Mesenchymal stem cell (in vitro differentiated cells and primary cell): Measurements from ENCODE around the gene C16orf86.

Experiments used
- DNase-seq: peaks from one replicate; pipeline ENCODE4 v3.0.0-alpha.2; 2013
- H2AFZ ChIP-seq: one replicate; pipeline ENCODE4 v1.6.1; 2013; ENCODE audit warnings: low read depth, mild to moderate bottlenecking, control low read depth, inconsistent platforms, low read length, moderate library complexity
- H2AK5ac ChIP-seq: 2 replicates; pipeline ENCODE4 v1.6.1; 2013; ENCODE audit warnings: low read length, moderate library complexity, mild to moderate bottlenecking, inconsistent platforms; ENCODE audit not compliant: severe bottlenecking
- H2BK120ac ChIP-seq: one replicate; pipeline ENCODE4 v1.6.1; 2013; ENCODE audit warnings: low read depth, mild to moderate bottlenecking, inconsistent platforms, low read length, moderate library complexity
- H2BK12ac ChIP-seq, 2 experiments: one replicate each; pipeline ENCODE4 v1.6.1; 2013; ENCODE audit warnings: inconsistent platforms in 2 of 2, low read length in 2 of 2, mild to moderate bottlenecking in 2 of 2, moderate library complexity in 2 of 2, control low read depth in 1 of 2
- H2BK15ac ChIP-seq: one replicate; pipeline ENCODE4 v1.6.1; 2013; ENCODE audit warnings: mild to moderate bottlenecking, low read depth, inconsistent platforms; ENCODE audit not compliant: poor library complexity, severe bottlenecking
- H2BK5ac ChIP-seq: 2 replicates; pipeline ENCODE4 v1.6.1; 2013; ENCODE audit warnings: low read depth, mild to moderate bottlenecking, low read length, control low read depth, inconsistent platforms; ENCODE audit not compliant: poor library complexity, severe bottlenecking
- H3K14ac ChIP-seq, 2 experiments: one replicate each; pipeline ENCODE4 v1.6.1; 2013; ENCODE audit warnings: inconsistent platforms in 2 of 2, low read length in 2 of 2, control low read depth in 1 of 2, mild to moderate bottlenecking in 1 of 2, moderate library complexity in 1 of 2
- H3K18ac ChIP-seq, 2 experiments: one replicate each; pipeline ENCODE4 v1.6.1; 2013; ENCODE audit warnings: inconsistent platforms in 2 of 2, low read length in 2 of 2, control low read depth in 1 of 2, low read depth in 1 of 2, mild to moderate bottlenecking in 1 of 2
- H3K23ac ChIP-seq, 2 experiments: one replicate each; pipeline ENCODE4 v1.6.1; 2013; ENCODE audit warnings: inconsistent platforms in 2 of 2, low read length in 2 of 2, mild to moderate bottlenecking in 2 of 2, moderate library complexity in 2 of 2, control low read depth in 1 of 2
- H3K27ac ChIP-seq: 2 replicates; pipeline ENCODE4 v1.5.1; 2013; ENCODE audit warnings: mild to moderate bottlenecking, moderate library complexity, low read length, control low read depth, inconsistent platforms; ENCODE audit not compliant: poor library complexity, severe bottlenecking
- H3K27me3 ChIP-seq, 2 experiments: 2 replicates each; pipeline versions ENCODE4 v1.6.1 to v1.7.0; 2013; ENCODE audit warnings: low read length in 2 of 2, mild to moderate bottlenecking in 2 of 2, moderate library complexity in 2 of 2, control low read depth in 1 of 2, inconsistent platforms in 1 of 2; ENCODE audit not compliant: control insufficient read depth in 1 of 2, insufficient read depth in 1 of 2
- H3K36me3 ChIP-seq, 2 experiments: 2 replicates each; pipeline versions ENCODE4 v1.6.1 to v1.7.0; 2013; ENCODE audit warnings: low read length in 2 of 2, control low read depth in 1 of 2, inconsistent platforms in 1 of 2, low read depth in 1 of 2, mild to moderate bottlenecking in 1 of 2; ENCODE audit not compliant: insufficient read depth in 2 of 2, control insufficient read depth in 1 of 2
- H3K4ac ChIP-seq, 2 experiments: one replicate each; pipeline ENCODE4 v1.6.1; 2013; ENCODE audit warnings: inconsistent platforms in 2 of 2, low read length in 2 of 2, mild to moderate bottlenecking in 2 of 2, moderate library complexity in 2 of 2, control low read depth in 1 of 2, low read depth in 1 of 2
- H3K4me1 ChIP-seq: 2 replicates; pipeline ENCODE4 v1.6.1; 2013; ENCODE audit warnings: low read depth, low read length, control low read depth; ENCODE audit not compliant: control insufficient read depth, insufficient read depth
- H3K4me2 ChIP-seq: 2 replicates; pipeline ENCODE4 v1.6.1; 2013; ENCODE audit warnings: low read length, mild to moderate bottlenecking, inconsistent platforms; ENCODE audit not compliant: poor library complexity, severe bottlenecking
- H3K4me3 ChIP-seq, 2 experiments: 2 replicates each; pipeline versions ENCODE4 v1.5.1 to v1.7.0; 2013; ENCODE audit warnings: low read length in 2 of 2, mild to moderate bottlenecking in 2 of 2, control low read depth in 1 of 2, low read depth in 1 of 2; ENCODE audit not compliant: insufficient read depth in 1 of 2
- H3K79me1 ChIP-seq: replicated peaks from 2 replicates; pipeline ENCODE4 v1.6.1; 2013; ENCODE audit warnings: mild to moderate bottlenecking, control low read depth, low read length, inconsistent platforms; ENCODE audit not compliant: poor library complexity, severe bottlenecking
- H3K9ac ChIP-seq: 2 replicates; pipeline ENCODE4 v1.7.0; 2013; ENCODE audit warnings: mild to moderate bottlenecking, low read length, moderate library complexity
- H3K9me3 ChIP-seq: 2 replicates; pipeline ENCODE4 v1.7.0; 2013; ENCODE audit warnings: mild to moderate bottlenecking, low read length; ENCODE audit not compliant: control insufficient read depth
- H4K8ac ChIP-seq: one replicate; pipeline ENCODE4 v1.6.1; 2013; ENCODE audit warnings: inconsistent platforms, mild to moderate bottlenecking, low read length, moderate library complexity
- H4K91ac ChIP-seq: one replicate; pipeline ENCODE4 v1.6.1; 2013; ENCODE audit warnings: mild to moderate bottlenecking, low read length, inconsistent platforms
- WGBS: methylation state at CpG from one replicate; pipeline ENCODE4 v1.1.7; 2013; ENCODE audit warnings: mixed read lengths; 5-methylcytosine and 5-hydroxymethylcytosine counted together

Gene C16orf86

DNA sequence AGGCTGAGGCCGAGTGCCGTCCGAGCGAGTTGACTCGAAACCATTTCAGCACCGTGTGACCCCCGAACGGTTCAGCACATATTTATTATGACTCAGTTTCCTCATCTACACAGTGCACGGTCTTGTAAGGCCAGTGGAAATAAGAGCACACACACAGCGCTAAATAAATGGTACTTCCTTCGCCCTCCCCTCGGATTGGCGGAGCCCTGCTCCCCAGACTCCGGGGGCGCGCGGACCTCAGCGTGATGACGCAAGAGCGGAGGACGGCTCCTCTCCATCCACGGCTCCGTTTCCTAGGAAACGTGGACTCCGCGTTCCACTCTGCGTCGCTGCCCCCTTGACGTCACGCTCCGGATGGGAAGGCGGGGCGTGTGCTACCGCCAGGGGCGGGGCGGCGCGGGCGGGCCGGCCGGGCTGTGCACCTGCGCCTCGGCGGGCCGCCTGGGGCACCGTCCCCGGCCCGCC is 6.0 kb upstream of the C16orf86 start, which contains the start of gene PARD6A:
PARD6A (plus strand) TSS at position 397 of the 465 bp plus-strand sequence. CDS start 79 bp downstream, outside the sequence.
- no peak within 1 kb of the TSS for H2BK5ac ChIP-seq
- peak within 1 kb of the TSS in 1 of 2 experiments; percentile 15 for H2BK12ac ChIP-seq
- H3K36me3 ChIP-seq = peaks cover 25 to 49% of the 10 kb centered on the region in 2 experiments
- no peak within 1 kb of the TSS for H2BK120ac ChIP-seq
- peaks cover 8% of the 10 kb centered on the region for H3K79me1 ChIP-seq
- H3K9me3 ChIP-seq = no peaks in the 10 kb centered on the region
- DNase-seq = peak; percentile 95
- peak within 1 kb of the TSS in 1 of 2 experiments; percentile 19 for H3K14ac ChIP-seq
- peak within 1 kb of the TSS in 1 of 2 experiments; percentile 47 for H3K23ac ChIP-seq
- H3K27ac ChIP-seq = peak within 1 kb of the TSS; percentile 82
- peak within 1 kb of the TSS in 1 of 2 experiments; percentile 2 for H3K4ac ChIP-seq
- peak within 1 kb of the TSS; percentile 3 to 62 for H3K18ac ChIP-seq
- H4K8ac ChIP-seq = peak within 1 kb of the TSS; percentile 92
- peak within 1 kb of the TSS; percentile 100 for H3K9ac ChIP-seq
- H3K4me3 ChIP-seq = peak within 1 kb of the TSS; percentile 82 to 100
- peaks cover 19% of the 10 kb centered on the region for H3K4me1 ChIP-seq
- H2AK5ac ChIP-seq = no peak within 1 kb of the TSS
- peak within 1 kb of the TSS; percentile 91 for H2AFZ ChIP-seq
- peak within 1 kb of the TSS; percentile 64 for H2BK15ac ChIP-seq
- H3K27me3 ChIP-seq = peaks cover 0 to under 1% of the 10 kb centered on the region in 2 experiments
- H4K91ac ChIP-seq = peak within 1 kb of the TSS; percentile 22
- peak within 1 kb of the TSS; percentile 52 for H3K4me2 ChIP-seq
- WGBS = under 1% methylated on average over 48 of the region's 48 CpGs

GRCh38 chr16:67661101-67661761 is 5.4 kb upstream of the C16orf86 start:
- Histone ChIP-seq H3K14ac (no peak overlapping the region), H2AFZ (no peak overlapping the region), H3K79me1 (peaks cover 11% of the 10 kb centered on the region), H3K4me2 (peak overlapping the region; percentile 52), H3K9me3 (no peaks in the 10 kb centered on the region), H2AK5ac (no peak overlapping the region), H2BK15ac (no peak overlapping the region), H3K27ac (peak overlapping the region; percentile 18), H3K9ac (peak overlapping the region; percentile 37), H4K91ac (peak overlapping the region; percentile 22), H3K4ac (no peak overlapping the region), H4K8ac (no peak overlapping the region), H3K4me3 (peak overlapping the region; percentile 82 to 100), H2BK120ac (no peak overlapping the region), H2BK12ac (no peak overlapping the region), H3K23ac (no peak overlapping the region), H2BK5ac (no peak overlapping the region), H3K18ac (no peak overlapping the region), H3K36me3 (peaks cover 25 to 49% of the 10 kb centered on the region in 2 experiments), H3K4me1 (peaks cover 24% of the 10 kb centered on the region), H3K27me3 (no peaks in the 10 kb centered on the region)
- 21% methylated on average over 38 of the region's 39 CpGs for WGBS
- DNase-seq = peak; percentile 77

DNA sequence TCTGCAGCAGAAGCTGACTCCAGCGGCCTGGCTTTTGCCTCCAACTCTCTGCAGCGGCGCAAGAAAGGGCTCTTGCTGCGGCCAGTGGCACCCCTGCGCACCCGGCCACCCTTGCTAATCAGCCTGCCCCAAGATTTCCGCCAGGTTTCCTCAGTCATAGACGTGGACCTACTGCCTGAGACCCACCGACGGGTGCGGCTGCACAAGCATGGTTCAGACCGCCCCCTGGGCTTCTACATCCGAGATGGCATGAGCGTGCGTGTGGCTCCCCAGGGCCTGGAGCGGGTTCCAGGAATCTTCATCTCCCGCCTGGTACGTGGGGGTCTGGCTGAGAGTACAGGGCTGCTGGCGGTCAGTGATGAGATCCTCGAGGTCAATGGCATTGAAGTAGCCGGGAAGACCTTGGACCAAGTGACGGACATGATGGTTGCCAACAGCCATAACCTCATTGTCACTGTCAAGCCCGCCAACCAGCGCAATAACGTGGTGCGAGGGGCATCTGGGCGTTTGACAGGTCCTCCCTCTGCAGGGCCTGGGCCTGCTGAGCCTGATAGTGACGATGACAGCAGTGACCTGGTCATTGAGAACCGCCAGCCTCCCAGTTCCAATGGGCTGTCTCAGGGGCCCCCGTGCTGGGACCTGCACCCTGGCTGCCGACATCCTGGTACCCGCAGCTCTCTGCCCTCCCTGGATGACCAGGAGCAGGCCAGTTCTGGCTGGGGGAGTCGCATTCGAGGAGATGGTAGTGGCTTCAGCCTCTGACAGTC is 4.5 kb upstream of the C16orf86 start:
- Histone ChIP-seq H3K4me2 (no peak overlapping the region), H3K79me1 (peaks cover 11% of the 10 kb centered on the region), H2BK5ac (no peak overlapping the region), H4K8ac (no peak overlapping the region), H3K27me3 (no peaks in the 10 kb centered on the region), H3K18ac (no peak overlapping the region), H3K9ac (no peak overlapping the region), H3K9me3 (no peaks in the 10 kb centered on the region), H2BK120ac (no peak overlapping the region), H3K4me3 (no peak overlapping the region), H3K27ac (no peak overlapping the region), H3K4me1 (peaks cover 28% of the 10 kb centered on the region), H2AK5ac (no peak overlapping the region), H4K91ac (no peak overlapping the region), H3K23ac (no peak overlapping the region), H3K4ac (no peak overlapping the region), H2BK15ac (no peak overlapping the region), H2AFZ (no peak overlapping the region), H3K14ac (no peak overlapping the region), H2BK12ac (no peak overlapping the region), H3K36me3 (peaks cover 25 to 44% of the 10 kb centered on the region in 2 experiments)
- WGBS = 94% methylated on average over 34 of the region's 34 CpGs
- no peak for DNase-seq

DNA sequence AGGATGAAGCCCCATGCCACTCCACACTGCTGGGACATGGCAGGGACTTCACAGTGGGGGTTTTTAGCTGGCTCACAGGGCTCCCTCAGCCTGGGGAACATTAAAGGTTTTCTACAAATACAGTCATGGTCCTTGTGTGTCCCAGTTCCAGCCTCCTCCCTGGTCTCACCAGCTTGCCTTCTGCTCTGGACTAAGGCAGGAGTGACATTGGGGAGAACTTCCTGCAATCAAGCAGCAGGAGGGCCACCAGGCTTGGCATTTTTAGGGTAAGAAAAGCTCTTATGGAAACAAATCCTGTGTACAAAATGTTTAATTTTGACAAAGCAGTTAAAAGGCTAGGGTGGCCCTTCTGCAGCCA is 4.0 kb upstream of the C16orf86 start:
- Histone ChIP-seq H3K36me3 (peaks cover 25 to 39% of the 10 kb centered on the region in 2 experiments), H2AK5ac (no peak overlapping the region), H3K4ac (no peak overlapping the region), H3K4me3 (no peak overlapping the region), H3K4me2 (no peak overlapping the region), H3K4me1 (peaks cover 34% of the 10 kb centered on the region), H3K9me3 (no peaks in the 10 kb centered on the region), H3K27ac (no peak overlapping the region), H4K8ac (no peak overlapping the region), H3K79me1 (peaks cover 11% of the 10 kb centered on the region), H2BK5ac (no peak overlapping the region), H3K27me3 (no peaks in the 10 kb centered on the region), H2BK12ac (no peak overlapping the region), H3K9ac (no peak overlapping the region), H3K18ac (no peak overlapping the region), H2BK120ac (no peak overlapping the region), H3K23ac (no peak overlapping the region), H2BK15ac (no peak overlapping the region), H3K14ac (no peak overlapping the region), H4K91ac (no peak overlapping the region), H2AFZ (no peak overlapping the region)
- no peak for DNase-seq
